B cell (primary cell): ENCODE results near the gene SCN1B.

Experiments used
- EZH2 ChIP-seq: IDR thresholded peaks from 2 replicates; pipeline ENCODE4 v1.6.1; 2012; ENCODE audit warnings: borderline replicate concordance, low read depth, mild to moderate bottlenecking, moderate library complexity, low read length; ENCODE audit not compliant: insufficient read depth, poor library complexity, severe bottlenecking
- TF ChIP-seq, protein P1 (sequence below): fragments of 200-600 bp; IDR thresholded peaks from one replicate; pipeline ENCODE4 v1.8.0; 2022; ENCODE audit warnings: antibody characterized with exemption, mild to moderate bottlenecking

GRCh38 chr19:35045667-35046300 is 15.5 kb downstream of the SCN1B start:
- TF ChIP-seq, protein P1, sequence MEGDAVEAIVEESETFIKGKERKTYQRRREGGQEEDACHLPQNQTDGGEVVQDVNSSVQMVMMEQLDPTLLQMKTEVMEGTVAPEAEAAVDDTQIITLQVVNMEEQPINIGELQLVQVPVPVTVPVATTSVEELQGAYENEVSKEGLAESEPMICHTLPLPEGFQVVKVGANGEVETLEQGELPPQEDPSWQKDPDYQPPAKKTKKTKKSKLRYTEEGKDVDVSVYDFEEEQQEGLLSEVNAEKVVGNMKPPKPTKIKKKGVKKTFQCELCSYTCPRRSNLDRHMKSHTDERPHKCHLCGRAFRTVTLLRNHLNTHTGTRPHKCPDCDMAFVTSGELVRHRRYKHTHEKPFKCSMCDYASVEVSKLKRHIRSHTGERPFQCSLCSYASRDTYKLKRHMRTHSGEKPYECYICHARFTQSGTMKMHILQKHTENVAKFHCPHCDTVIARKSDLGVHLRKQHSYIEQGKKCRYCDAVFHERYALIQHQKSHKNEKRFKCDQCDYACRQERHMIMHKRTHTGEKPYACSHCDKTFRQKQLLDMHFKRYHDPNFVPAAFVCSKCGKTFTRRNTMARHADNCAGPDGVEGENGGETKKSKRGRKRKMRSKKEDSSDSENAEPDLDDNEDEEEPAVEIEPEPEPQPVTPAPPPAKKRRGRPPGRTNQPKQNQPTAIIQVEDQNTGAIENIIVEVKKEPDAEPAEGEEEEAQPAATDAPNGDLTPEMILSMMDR: no peak
- TF ChIP-seq EZH2: no peak
